CD4-positive, alpha-beta T cell treated with Interferon gamma for 1 hour (primary cell): ENCODE measurements around the gene FRAS1.

Experiments
- DNase-seq: peaks from one replicate; pipeline ENCODE4 v3.0.0-alpha.2; 2020

The FRAS1 gene

GRCh38 chr4:78558410-78558809 is 501.3 kb downstream of the FRAS1 start:
- no peak for DNase-seq

GRCh38 chr4:78560296-78560963 is 503.3 kb downstream of the FRAS1 start:
- no peak for DNase-seq

GRCh38 chr4:78561677-78562076 is 504.6 kb downstream of the FRAS1 start:
- no peak for DNase-seq

GRCh38 chr4:78562687-78563086 is 505.6 kb downstream of the FRAS1 start:
- DNase-seq = no peak

- DNase-seq = no peak
These were observed 508.8 kb downstream of the FRAS1 start for GRCh38 chr4:78565971-78566372.

- no peak for DNase-seq
These were observed 509.8 kb downstream of the FRAS1 start for GRCh38 chr4:78566834-78567499.

GRCh38 chr4:78567500-78568060 is 510.5 kb downstream of the FRAS1 start:
- DNase-seq = no peak

- DNase-seq = no peak
These were observed 511.6 kb downstream of the FRAS1 start for GRCh38 chr4:78568640-78569305.

- DNase-seq = no peak
These were observed 512.2 kb downstream of the FRAS1 start for GRCh38 chr4:78569306-78569821.

GRCh38 chr4:78570117-78570516 is 513.0 kb downstream of the FRAS1 start:
- no peak for DNase-seq

- DNase-seq = no peak
These were observed 514.7 kb downstream of the FRAS1 start for GRCh38 chr4:78571804-78572203.

GRCh38 chr4:78578674-78579425 is 521.7 kb downstream of the FRAS1 start:
- DNase-seq = no peak

GRCh38 chr4:78581618-78582017 is 524.5 kb downstream of the FRAS1 start:
- peak; percentile 7 for DNase-seq

- DNase-seq = no peak
These were observed 527.9 kb downstream of the FRAS1 start for GRCh38 chr4:78584863-78585547.

GRCh38 chr4:78585633-78586032 is 528.5 kb downstream of the FRAS1 start:
- no peak for DNase-seq

GRCh38 chr4:78588894-78589545 is 531.9 kb downstream of the FRAS1 start:
- no peak for DNase-seq

- no peak for DNase-seq
These were observed 534.3 kb downstream of the FRAS1 start for GRCh38 chr4:78591404-78591803.

- DNase-seq = no peak
These were observed 535.1 kb downstream of the FRAS1 start for GRCh38 chr4:78592088-78592783.
